ENCODE measurements around the gene SLC39A7. TPM values are rescaled to one million over a fixed set of nuclear protein-coding genes. Genes with fewer than 3 reads are reported as not detected.

SLC39A7 gene
- total and polyA plus RNA-seq, 2 of the 4 experiments (the other 2 are of a cell fraction), result 135 to 208 TPM

- Histone ChIP-seq H2BK120ac (ENCODE audit: low read depth, low read length) (no peak overlapping the region), H2AFZ (replicated peaks; ENCODE audit: low read length, poor library complexity) (no peak overlapping the region), H4K91ac (ENCODE audit: insufficient read depth, low read depth, low read length) (no peak overlapping the region), H3K4me1 (ENCODE audit: control insufficient read depth, insufficient read depth, low read length) (no peaks in the 10 kb centered on the region), H3K4me3 (ENCODE audit: insufficient read depth, low read depth, low read length) (no peak overlapping the region), H4K8ac (ENCODE audit: low read depth in 2 of 2, low read length in 2 of 2) (no peak overlapping the region), H3K27ac (ENCODE audit: insufficient read depth, low read length) (no peak overlapping the region), H2AK9ac (replicated peaks; ENCODE audit: low read depth, low read length, poor library complexity) (no peak overlapping the region), H4K20me1 (ENCODE audit: insufficient read depth, low read length) (no peaks in the 10 kb centered on the region), H3K27me3 (ENCODE audit: control insufficient read depth, insufficient read depth, low read length) (peaks cover 30% of the 10 kb centered on the region), H3K14ac (replicated peaks; ENCODE audit: low read depth, low read length) (no peak overlapping the region), H3K23ac (ENCODE audit: low read depth, low read length) (no peak overlapping the region), H2BK15ac (ENCODE audit: low read depth, low read length) (no peak overlapping the region), H4K5ac (ENCODE audit: low read depth, low read length) (no peak overlapping the region), H2AK5ac (ENCODE audit: low read depth, low read length) (no peak overlapping the region), H3K9me1 (ENCODE audit: insufficient read depth, low read length) (no peaks in the 10 kb centered on the region), H3K9ac (ENCODE audit: low read depth, low read length) (no peak overlapping the region), H3K9me3 (ENCODE audit: control insufficient read depth, insufficient read depth, low read length) (no peaks in the 10 kb centered on the region), H3K79me1 (ENCODE audit: low read depth in 1 of 2, low read length in 2 of 2) (no peaks in the 10 kb centered on the region), H2BK20ac (ENCODE audit: low read depth, low read length) (no peak overlapping the region), H2BK5ac (ENCODE audit: low read depth, low read length, poor library complexity, severe bottlenecking) (no peak overlapping the region), H3K56ac (ENCODE audit: extremely low read depth, insufficient read depth, low read length) (no peak overlapping the region), H3K18ac (ENCODE audit: low read depth, low read length) (no peak overlapping the region), H3K4ac (ENCODE audit: low read depth, low read length) (no peak overlapping the region), H3K4me2 (ENCODE audit: low read depth, low read length) (no peak overlapping the region), H3K36me3 (ENCODE audit: control insufficient read depth, insufficient read depth, low read length) (no peaks in the 10 kb centered on the region)
- no peak for DNase-seq
- ChIA-PET POLR2A (ENCODE audit: unreplicated experiment) (no interaction called here), CTCF (no interaction called here)
- in situ Hi-C loops (cut with MboI; ENCODE audit: low sequenced_read_pairs) (no loop called here), intact Hi-C loops (cut with micrococcal nuclease) (no loop called here), dilution Hi-C loops (cut with HindIII; ENCODE audit: low sequenced_read_pairs, unreplicated experiment) (no loop called here)
- no peak for ATAC-seq (ENCODE audit: low read depth)
- TF ChIP-seq FOS (IDR thresholded peaks at IDR 0.05; ENCODE audit: low read depth, low read length) (no peak), ELK1 (IDR thresholded peaks at IDR 0.05; ENCODE audit: borderline replicate concordance, low read depth, low read length) (no peak), RFX5 (IDR thresholded peaks at IDR 0.05; ENCODE audit: low read depth, low read length) (no peak), CEBPB (IDR thresholded peaks at IDR 0.05; ENCODE audit: low read depth, low read length) (no peak), CHD1 (IDR thresholded peaks at IDR 0.05; ENCODE audit: low read depth, low read length) (no peak), RAD21 (IDR thresholded peaks at IDR 0.05; ENCODE audit: low read length) (no peak), MXI1 (IDR thresholded peaks at IDR 0.05; ENCODE audit: borderline replicate concordance, low read depth, low read length) (no peak), SMC3 (IDR thresholded peaks at IDR 0.05; ENCODE audit: low read depth, low read length) (no peak), NFE2L2 (IDR thresholded peaks at IDR 0.05; ENCODE audit: low read depth, low read length) (no peak), MAZ (IDR thresholded peaks at IDR 0.05; ENCODE audit: borderline replicate concordance, low read depth, low read length) (no peak), POLR2A (IDR thresholded peaks at IDR 0.05; ENCODE audit: low read depth, low read length) (no peak), RCOR1 (IDR thresholded peaks at IDR 0.05; ENCODE audit: insufficient replicate concordance, low read length) (no peak)
- TF ChIP-seq, protein P1, sequence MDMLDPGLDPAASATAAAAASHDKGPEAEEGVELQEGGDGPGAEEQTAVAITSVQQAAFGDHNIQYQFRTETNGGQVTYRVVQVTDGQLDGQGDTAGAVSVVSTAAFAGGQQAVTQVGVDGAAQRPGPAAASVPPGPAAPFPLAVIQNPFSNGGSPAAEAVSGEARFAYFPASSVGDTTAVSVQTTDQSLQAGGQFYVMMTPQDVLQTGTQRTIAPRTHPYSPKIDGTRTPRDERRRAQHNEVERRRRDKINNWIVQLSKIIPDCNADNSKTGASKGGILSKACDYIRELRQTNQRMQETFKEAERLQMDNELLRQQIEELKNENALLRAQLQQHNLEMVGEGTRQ (IDR thresholded peaks at IDR 0.05; ENCODE audit: low read depth, low read length), result no peak
- no TSS peak for BruUV-seq (replicated peaks)
- 39% methylated on average over 3 of the region's 9 CpGs; no CpG with 5 or more reads in 1 of the 2 experiments for WGBS, 2 experiments (ENCODE audit: extremely low coverage in 2 of 2, insufficient read length in 1 of 2)
These were observed 15.5 kb upstream of the SLC39A7 start for GRCh38 chr6:33185190-33185589.

Data from IMR-90 (cell line).